HS-5 (cell line): ENCODE results near the gene TGFBR2.

Experiments used
- DNase-seq: peaks from one replicate; pipeline ENCODE4 v3.0.0-alpha.2; 2012; ENCODE audit warnings: low read depth

TGFBR2 gene

DNA sequence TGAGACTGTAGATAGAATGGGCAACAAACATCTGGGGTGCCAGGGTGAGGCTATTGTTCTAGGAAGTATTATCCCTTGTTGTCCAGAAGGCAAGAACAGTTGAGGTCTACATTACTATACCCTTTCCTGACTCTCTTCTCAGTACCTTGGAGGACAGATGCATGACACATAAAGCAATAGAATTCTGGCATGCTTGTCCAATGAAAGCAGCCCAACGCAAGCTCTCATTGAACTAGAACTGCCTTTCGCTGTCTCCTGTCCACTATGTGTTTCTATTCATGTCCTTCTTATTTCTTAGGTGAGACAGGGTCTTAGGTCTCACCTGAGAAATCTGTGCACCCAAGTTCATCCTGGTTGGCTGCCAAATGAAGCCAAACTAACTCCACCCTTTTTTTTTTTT is 68.6 kb downstream of the TGFBR2 start:
- DNase-seq: no peak

DNA sequence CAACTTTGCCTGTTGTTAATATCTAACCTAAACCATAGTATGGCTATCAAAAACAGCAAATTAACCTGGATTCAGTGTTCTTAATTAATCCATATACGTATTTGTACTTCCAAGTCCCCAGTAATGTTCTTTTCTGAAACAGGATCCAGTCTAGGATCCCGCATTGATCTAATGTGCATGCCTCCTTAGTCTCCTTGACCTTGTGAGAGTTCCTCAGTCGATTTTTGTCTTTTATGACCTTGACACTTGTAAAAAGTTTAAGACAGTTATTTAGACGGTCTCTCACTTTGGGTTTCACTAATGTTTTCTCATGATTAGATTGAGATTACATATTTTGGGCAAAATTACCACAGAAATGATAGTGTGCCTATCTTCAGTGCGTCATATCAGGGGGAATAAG is 69.4 kb downstream of the TGFBR2 start:
- no peak for DNase-seq

- no peak for DNase-seq
These were observed 70.3 kb downstream of the TGFBR2 start for GRCh38 chr3:30676424-30677346.

DNA sequence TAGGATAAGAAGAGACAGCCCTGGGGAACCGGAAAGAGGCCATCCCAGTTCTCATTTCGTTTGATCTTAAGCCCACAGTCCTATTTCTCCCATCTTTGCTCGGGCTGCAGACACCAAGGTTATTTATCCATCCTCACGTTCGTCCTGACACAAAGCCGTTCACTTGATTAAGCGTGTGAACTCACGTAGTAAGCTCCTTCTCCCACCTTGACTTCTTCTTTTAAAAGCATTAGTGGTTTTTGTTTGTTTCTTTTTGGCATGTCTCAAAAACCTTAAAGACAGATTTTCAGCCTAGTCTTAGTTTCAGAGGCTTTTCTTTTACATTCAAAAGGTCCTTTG is 70.9 kb downstream of the TGFBR2 start:
- DNase-seq: no peak

DNA sequence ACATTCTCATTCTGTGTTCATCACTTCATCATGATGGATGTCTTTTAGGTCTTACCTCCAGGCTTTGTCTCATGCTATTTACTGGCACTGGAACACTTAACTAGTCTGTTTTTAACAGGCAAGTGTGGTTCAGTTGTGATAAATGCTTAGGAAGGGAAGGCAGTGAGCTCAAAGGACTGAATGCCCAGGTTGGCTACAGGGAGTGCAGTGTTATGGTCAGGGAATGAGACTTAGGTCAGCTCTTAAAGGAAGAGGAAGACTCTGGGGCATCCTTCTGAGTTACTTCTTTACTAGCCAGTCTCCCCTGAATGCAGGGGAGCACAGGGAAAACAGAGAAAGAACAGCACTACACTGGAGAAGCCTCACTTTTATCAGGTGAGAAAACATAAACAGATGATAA is 72.6 kb downstream of the TGFBR2 start:
- DNase-seq: no peak

GRCh38 chr3:30680789-30681648 is 74.6 kb downstream of the TGFBR2 start:
- peak; percentile 25 for DNase-seq

GRCh38 chr3:30681649-30682211 is 75.3 kb downstream of the TGFBR2 start:
- DNase-seq: peak; percentile 56

- DNase-seq: no peak
These were observed 76.2 kb downstream of the TGFBR2 start for GRCh38 chr3:30682434-30683155.

DNA sequence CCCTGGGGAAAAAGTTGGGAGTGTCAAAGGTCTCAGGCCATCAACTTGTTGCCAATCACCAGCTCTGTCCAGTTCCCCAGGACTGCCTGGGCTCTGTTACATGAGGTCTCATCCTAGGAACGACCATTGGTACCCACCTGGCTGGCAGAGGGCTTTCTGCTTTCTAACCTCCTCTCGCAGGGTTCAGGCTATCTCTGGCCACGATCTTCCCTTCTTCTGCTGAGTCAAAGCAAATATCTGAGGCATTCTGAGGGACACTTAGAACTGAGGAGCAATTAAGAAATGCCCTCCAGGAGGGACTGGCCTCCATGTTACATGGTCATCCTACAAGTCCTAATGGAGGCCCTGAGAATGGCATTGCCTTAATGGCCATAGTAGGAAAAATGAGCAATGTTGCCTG is 77.4 kb downstream of the TGFBR2 start:
- DNase-seq: no peak

DNA sequence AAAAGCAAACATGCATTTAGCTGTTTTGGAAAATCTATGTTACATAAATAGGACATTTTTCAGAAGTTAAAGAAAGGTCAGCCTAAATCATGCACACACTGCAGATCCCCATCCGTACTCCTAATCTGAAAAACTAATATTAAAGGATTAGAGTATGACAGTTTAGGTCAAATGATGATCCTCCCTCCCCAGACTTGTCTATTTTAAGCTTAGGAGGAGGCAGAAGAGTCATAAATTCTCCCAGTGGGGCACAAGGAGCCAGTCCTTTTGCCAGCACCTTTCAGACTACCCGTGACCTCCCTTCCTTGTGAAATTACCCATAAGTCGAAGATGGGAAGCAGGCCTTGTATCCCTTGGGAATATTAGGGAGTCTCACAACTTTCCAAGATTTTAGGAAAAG is 78.0 kb downstream of the TGFBR2 start:
- DNase-seq: no peak

- DNase-seq: no peak
These were observed 78.9 kb downstream of the TGFBR2 start for GRCh38 chr3:30685267-30685667.

DNA sequence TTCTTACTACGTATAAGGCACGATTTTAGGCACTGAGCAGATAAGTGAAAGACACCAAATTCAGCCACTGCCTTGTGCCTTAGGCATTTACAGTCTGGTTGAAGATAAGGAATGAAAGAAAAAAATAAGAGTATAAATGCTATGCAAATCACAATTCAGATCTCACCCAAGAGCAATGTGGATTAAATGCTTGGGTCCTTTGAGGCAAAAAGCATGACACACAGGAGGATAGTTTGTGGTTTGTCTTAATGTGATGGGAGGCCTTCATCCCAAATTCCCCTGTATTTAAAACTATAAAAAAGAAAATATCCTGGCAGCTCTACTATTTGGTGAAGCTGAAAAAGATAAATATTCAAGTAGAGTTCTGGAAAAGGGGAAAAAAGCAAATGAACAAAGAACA is 79.8 kb downstream of the TGFBR2 start:
- no peak for DNase-seq

GRCh38 chr3:30686799-30687198 is 80.4 kb downstream of the TGFBR2 start:
- no peak for DNase-seq

GRCh38 chr3:30687930-30688570 is 81.6 kb downstream of the TGFBR2 start:
- DNase-seq: no peak

DNA sequence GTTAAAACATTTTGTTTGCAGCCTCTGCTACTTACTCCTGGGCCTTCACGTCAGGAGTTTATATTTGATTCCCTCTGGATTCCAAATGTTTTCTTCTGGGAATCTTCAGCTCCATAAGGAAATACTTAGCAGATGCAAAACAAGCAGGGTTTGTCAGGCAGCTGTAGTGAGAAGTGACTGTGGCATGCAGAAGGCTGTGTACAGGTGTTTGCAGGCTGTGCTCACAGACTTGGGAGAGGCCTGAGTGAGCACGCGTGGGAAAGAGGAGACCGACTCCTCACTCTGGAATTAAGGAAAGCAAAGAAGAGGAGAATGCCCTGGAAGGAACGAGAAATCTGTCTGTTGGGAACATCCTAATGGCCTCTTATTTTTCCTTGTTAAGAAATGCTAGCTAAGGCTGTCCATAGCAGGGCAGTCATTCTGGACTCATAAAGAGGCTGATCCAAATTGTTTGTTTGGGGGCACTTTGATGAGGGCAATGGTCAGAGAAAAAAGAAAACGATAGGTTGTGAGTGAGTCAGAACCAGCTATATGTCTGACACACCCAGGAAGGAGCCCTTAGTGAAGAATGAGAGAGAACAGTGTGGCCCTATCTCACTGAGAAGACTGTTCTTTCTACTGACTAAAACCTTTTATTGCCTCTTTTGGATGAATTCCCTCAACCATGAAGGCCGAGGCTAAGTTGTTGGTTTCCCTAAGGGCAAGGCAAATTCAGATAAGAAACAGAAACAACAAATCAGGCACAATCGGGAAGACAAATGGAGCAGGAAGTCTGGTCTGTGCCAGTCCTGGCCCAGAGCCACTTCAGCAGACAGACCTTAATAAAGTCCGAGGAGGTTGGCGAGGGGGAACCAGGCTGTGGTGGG is 82.6 kb downstream of the TGFBR2 start:
- DNase-seq: peak; percentile 24

DNA sequence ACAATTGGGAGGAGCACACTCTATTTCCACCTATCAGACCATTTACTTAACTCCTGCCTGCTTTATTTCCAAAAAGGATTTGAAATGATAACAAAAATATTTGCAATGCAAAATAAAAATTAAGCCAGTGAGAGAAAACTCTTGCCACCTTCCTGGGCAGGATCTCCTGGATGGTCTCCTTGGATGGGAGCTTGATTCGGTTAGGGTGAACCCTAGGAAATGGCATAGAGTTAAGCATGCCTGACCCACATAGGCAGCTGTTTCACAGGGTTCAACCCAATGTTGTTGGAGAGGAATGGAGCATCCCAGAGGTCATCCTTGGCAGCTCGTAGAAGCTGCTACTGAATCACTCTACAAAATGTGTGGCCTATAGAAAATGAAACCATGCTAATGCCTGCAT is 83.8 kb downstream of the TGFBR2 start:
- DNase-seq: no peak

DNA sequence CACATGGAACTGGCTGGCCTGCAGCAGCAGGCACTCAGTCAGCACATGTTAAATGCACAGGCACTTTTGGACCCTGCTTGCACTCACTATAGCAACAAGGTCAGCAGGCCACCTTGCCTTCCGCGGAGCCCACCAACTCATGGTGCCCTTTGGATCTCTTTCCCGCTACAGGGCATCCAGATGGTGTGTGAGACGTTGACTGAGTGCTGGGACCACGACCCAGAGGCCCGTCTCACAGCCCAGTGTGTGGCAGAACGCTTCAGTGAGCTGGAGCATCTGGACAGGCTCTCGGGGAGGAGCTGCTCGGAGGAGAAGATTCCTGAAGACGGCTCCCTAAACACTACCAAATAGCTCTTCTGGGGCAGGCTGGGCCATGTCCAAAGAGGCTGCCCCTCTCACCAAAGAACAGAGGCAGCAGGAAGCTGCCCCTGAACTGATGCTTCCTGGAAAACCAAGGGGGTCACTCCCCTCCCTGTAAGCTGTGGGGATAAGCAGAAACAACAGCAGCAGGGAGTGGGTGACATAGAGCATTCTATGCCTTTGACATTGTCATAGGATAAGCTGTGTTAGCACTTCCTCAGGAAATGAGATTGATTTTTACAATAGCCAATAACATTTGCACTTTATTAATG is 85.0 kb downstream of the TGFBR2 start:
- DNase-seq: no peak

DNA sequence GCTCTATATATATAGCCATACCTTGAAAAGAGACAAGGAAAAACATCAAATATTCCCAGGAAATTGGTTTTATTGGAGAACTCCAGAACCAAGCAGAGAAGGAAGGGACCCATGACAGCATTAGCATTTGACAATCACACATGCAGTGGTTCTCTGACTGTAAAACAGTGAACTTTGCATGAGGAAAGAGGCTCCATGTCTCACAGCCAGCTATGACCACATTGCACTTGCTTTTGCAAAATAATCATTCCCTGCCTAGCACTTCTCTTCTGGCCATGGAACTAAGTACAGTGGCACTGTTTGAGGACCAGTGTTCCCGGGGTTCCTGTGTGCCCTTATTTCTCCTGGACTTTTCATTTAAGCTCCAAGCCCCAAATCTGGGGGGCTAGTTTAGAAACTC is 85.5 kb downstream of the TGFBR2 start:
- no peak for DNase-seq

GRCh38 chr3:30692498-30693130 is 86.2 kb downstream of the TGFBR2 start:
- DNase-seq: no peak
